HEK293 (cell line): ENCODE results near the gene RUFY1.

ENCODE experiments used
- ATF2 ChIP-seq: fragments of 450-650 bp; formaldehyde crosslinking; IDR thresholded peaks from 2 replicates; pipeline ENCODE4 v1.5.1; 2016; ENCODE audit warnings: missing biosample characterization, missing genetic modification characterization, low read depth
- BCL11A ChIP-seq: fragments of 450-650 bp; formaldehyde crosslinking; IDR thresholded peaks from 2 replicates; pipeline ENCODE4 v1.5.1; 2016; ENCODE audit warnings: low read depth, missing biosample characterization, missing genetic modification characterization
- CTCF ChIP-seq: fragments of 450-650 bp; formaldehyde crosslinking; IDR thresholded peaks from 2 replicates; pipeline ENCODE4 v1.5.1; 2016; ENCODE audit warnings: missing biosample characterization, missing genetic modification characterization
- GLIS2 ChIP-seq: fragments of 450-650 bp; formaldehyde crosslinking; IDR thresholded peaks from 2 replicates; pipeline ENCODE4 v1.5.1; 2016; ENCODE audit warnings: missing biosample characterization, missing genetic modification characterization
- KLF8 ChIP-seq: fragments of 450-650 bp; formaldehyde crosslinking; IDR thresholded peaks from 2 replicates; pipeline ENCODE4 v1.5.1; 2016; ENCODE audit warnings: missing biosample characterization, missing genetic modification characterization
- PATZ1 ChIP-seq: fragments of 450-650 bp; formaldehyde crosslinking; IDR thresholded peaks from 2 replicates; pipeline ENCODE4 v1.5.1; 2016; ENCODE audit warnings: missing biosample characterization, missing genetic modification characterization
- PBX3 ChIP-seq: sonication (generic); formaldehyde crosslinking; IDR thresholded peaks from 2 replicates; pipeline ENCODE4 v1.8.1; 2022; ENCODE audit warnings: mild to moderate bottlenecking, moderate library complexity, missing genetic modification reagents
- SP3 ChIP-seq: fragments of 450-650 bp; formaldehyde crosslinking; IDR thresholded peaks from 2 replicates; pipeline ENCODE4 v1.5.1; 2016; ENCODE audit warnings: missing biosample characterization, missing genetic modification characterization
- ZNF10 ChIP-seq: fragments of 450-650 bp; formaldehyde crosslinking; IDR thresholded peaks from 2 replicates; pipeline ENCODE4 v1.5.1; 2017; ENCODE audit warnings: missing biosample characterization, missing genetic modification characterization
- ZNF19 ChIP-seq: fragments of 450-650 bp; formaldehyde crosslinking; IDR thresholded peaks from 2 replicates; pipeline ENCODE4; 2016; ENCODE audit warnings: missing biosample characterization, missing genetic modification characterization, low read depth
- ZNF274 ChIP-seq, 2 experiments: fragments of 200-500 bp in 1 of 2; fragments of 450-650 bp in 1 of 2; sonication (Bioruptor generic) in 1 of 2; formaldehyde crosslinking in 1 of 2; IDR thresholded peaks; 2 replicates each; pipeline versions ENCODE4 v1.5.1 to v1.6.1; 2014 to 2016; ENCODE audit warnings: borderline replicate concordance in 1 of 2, inconsistent platforms in 1 of 2, low read length in 1 of 2, missing biosample characterization in 1 of 2, missing genetic modification characterization in 1 of 2
- ZNF398 ChIP-seq: fragments of 450-650 bp; formaldehyde crosslinking; IDR thresholded peaks from 2 replicates; pipeline ENCODE4 v1.5.1; 2017; ENCODE audit warnings: missing biosample characterization, missing genetic modification characterization
- ZNF639 ChIP-seq: fragments of 450-650 bp; formaldehyde crosslinking; IDR thresholded peaks from 2 replicates; pipeline ENCODE4 v1.5.1; 2016; ENCODE audit warnings: missing biosample characterization, missing genetic modification characterization
- ZNF792 ChIP-seq: fragments of 450-650 bp; formaldehyde crosslinking; IDR thresholded peaks from 2 replicates; pipeline ENCODE4 v1.5.1; 2016; ENCODE audit warnings: missing biosample characterization, missing genetic modification characterization

GRCh38 chr5:179623906-179624741, 73.8 kb downstream of the RUFY1 start:
- TF ChIP-seq CTCF (tag by site-specific recombination) (no peak), PATZ1 (tag by site-specific recombination) (peak; percentile 40; the same call in 1 of the 2 replicates), ZNF10 (tag by site-specific recombination) (no peak), ZNF398 (tag by site-specific recombination) (no peak), ZNF792 (no peak), ZNF639 (tag by site-specific recombination) (peak; percentile 64), ATF2 (no peak), PBX3 (CRISPR knock-in tag) (no peak), BCL11A (tag by site-specific recombination) (no peak), GLIS2 (peak; percentile 70), SP3 (tag by site-specific recombination) (no peak), ZNF274 (IDR thresholded peaks at IDR 0.05; ENCODE audit: low read length) (no peak), ZNF274 (tag by site-specific recombination; IDR thresholded peaks at IDR 0.05; ENCODE audit: borderline replicate concordance) (no peak; the same call in 1 of the 2 replicates), ZNF19 (tag by site-specific recombination) (no peak), KLF8 (peak; percentile 49)
